IgD-negative memory B cell (primary cell): ENCODE results near the gene EPS8L2. TPM values are rescaled to one million over a fixed set of nuclear protein-coding genes. Genes with fewer than 3 reads are reported as not detected.
A peak's percentile ranks its signal among the peaks of the same experiment; 100 is the strongest.
"Not testable (repeated sequence)": the region's sequence is repeated elsewhere in the genome, so short reads cannot be mapped to it uniquely, and the experiment has no call there.

Experiments used
- H3K27ac Mint-ChIP-seq, 3 donors: one replicate each; pipeline ENCODE4 v1.8.0; 2020 to 2022; ENCODE audit warnings: mild to moderate bottlenecking in 3 of 3, mixed read lengths in 3 of 3, moderate library complexity in 1 of 3
- H3K27me3 Mint-ChIP-seq: one replicate; pipeline ENCODE4 v1.8.0; 2021; ENCODE audit warnings: mixed read lengths
- H3K36me3 Mint-ChIP-seq: one replicate; pipeline ENCODE4 v1.8.0; 2020; ENCODE audit warnings: mild to moderate bottlenecking, mixed read lengths
- H3K4me1 Mint-ChIP-seq, 3 donors: one replicate each; pipeline ENCODE4 v1.8.0; 2020 to 2022; ENCODE audit warnings: mixed read lengths in 3 of 3, mild to moderate bottlenecking in 1 of 3
- H3K4me3 Mint-ChIP-seq, 4 donors: one replicate each; pipeline ENCODE4 v1.8.0; 2020 to 2022; ENCODE audit warnings: mild to moderate bottlenecking in 4 of 4, mixed read lengths in 4 of 4, moderate library complexity in 3 of 4
- H3K9me3 Mint-ChIP-seq, 3 donors: one replicate each; pipeline ENCODE4 v1.8.0; 2020 to 2021; ENCODE audit warnings: mixed read lengths in 3 of 3, mild to moderate bottlenecking in 1 of 3
- polyA plus RNA-seq: library from polyadenylated mRNA; unstranded; fragments of 300-500 nt; fragmentation: Illumina TruSeq; gene quantifications from one replicate; pipeline ENCODE4 v1.2.3, GENCODE V29; 2021

Gene EPS8L2
- polyA plus RNA-seq, 1 donor from 2014 or later: 17.3 TPM

GRCh38 chr11:679271-680207 is 26.5 kb upstream of the EPS8L2 start:
- no peaks in the 10 kb centered on the region for H3K9me3 Mint-ChIP-seq
- peaks cover 20% of the 10 kb centered on the region for H3K36me3 Mint-ChIP-seq
- no peak overlapping the region for H3K4me3 Mint-ChIP-seq
- no peaks in the 10 kb centered on the region for H3K4me1 Mint-ChIP-seq
- H3K27me3 Mint-ChIP-seq: no peaks in the 10 kb centered on the region
- no peak overlapping the region for H3K27ac Mint-ChIP-seq

- no peaks in the 10 kb centered on the region for H3K4me1 Mint-ChIP-seq
- no peaks in the 10 kb centered on the region for H3K27me3 Mint-ChIP-seq
- peaks cover 20% of the 10 kb centered on the region for H3K36me3 Mint-ChIP-seq
- no peaks in the 10 kb centered on the region for H3K9me3 Mint-ChIP-seq
- H3K27ac Mint-ChIP-seq: no peak overlapping the region
- H3K4me3 Mint-ChIP-seq: no peak overlapping the region
Observed at GRCh38 chr11:680476-680875, 25.6 kb upstream of the EPS8L2 start.

- H3K4me1 Mint-ChIP-seq: no peaks in the 10 kb centered on the region
- no peaks in the 10 kb centered on the region for H3K9me3 Mint-ChIP-seq
- no peak overlapping the region for H3K4me3 Mint-ChIP-seq
- no peak overlapping the region for H3K27ac Mint-ChIP-seq
- no peaks in the 10 kb centered on the region for H3K27me3 Mint-ChIP-seq
- peaks cover 20% of the 10 kb centered on the region for H3K36me3 Mint-ChIP-seq
Observed at GRCh38 chr11:680970-681369, 25.1 kb upstream of the EPS8L2 start.

- Mint-ChIP-seq H3K36me3 (peaks cover 25% of the 10 kb centered on the region), H3K4me1 (peaks cover 0 to 5% (median 2%) of the 10 kb centered on the region in 3 donors), H3K27ac (peak overlapping the region in 1 of 3 donors; percentile 25), H3K27me3 (no peaks in the 10 kb centered on the region), H3K9me3 (no peaks in the 10 kb centered on the region), H3K4me3 (no peak overlapping the region)
Observed at GRCh38 chr11:686451-687243, 19.4 kb upstream of the EPS8L2 start.

- H3K4me1 Mint-ChIP-seq: peaks cover 7 to 11% (median 8%) of the 10 kb centered on the region in 3 donors
- H3K27ac Mint-ChIP-seq: no peak overlapping the region
- peaks cover 18% of the 10 kb centered on the region for H3K36me3 Mint-ChIP-seq
- no peak overlapping the region for H3K4me3 Mint-ChIP-seq
- no peaks in the 10 kb centered on the region for H3K9me3 Mint-ChIP-seq
- H3K27me3 Mint-ChIP-seq: no peaks in the 10 kb centered on the region
Observed at GRCh38 chr11:687751-688150, 18.3 kb upstream of the EPS8L2 start.

- H3K4me1 Mint-ChIP-seq: peaks cover 15 to 20% (median 15%) of the 10 kb centered on the region in 3 donors
- no peaks in the 10 kb centered on the region for H3K9me3 Mint-ChIP-seq
- H3K27ac Mint-ChIP-seq: no peak overlapping the region
- H3K4me3 Mint-ChIP-seq: no peak overlapping the region
- H3K36me3 Mint-ChIP-seq: peaks cover 13% of the 10 kb centered on the region
- no peaks in the 10 kb centered on the region for H3K27me3 Mint-ChIP-seq
Observed at GRCh38 chr11:688681-689080, 17.4 kb upstream of the EPS8L2 start.

- no peaks in the 10 kb centered on the region for H3K9me3 Mint-ChIP-seq
- H3K27ac Mint-ChIP-seq: peak overlapping the region in 1 of 3 donors; percentile 10
- peaks cover 7% of the 10 kb centered on the region for H3K36me3 Mint-ChIP-seq
- no peak overlapping the region for H3K4me3 Mint-ChIP-seq
- no peaks in the 10 kb centered on the region for H3K27me3 Mint-ChIP-seq
- H3K4me1 Mint-ChIP-seq: peaks cover 15 to 21% (median 16%) of the 10 kb centered on the region in 3 donors
Observed at GRCh38 chr11:689625-690024, 16.4 kb upstream of the EPS8L2 start.

- not testable (repeated sequence) for H3K4me3 Mint-ChIP-seq, H3K27me3 Mint-ChIP-seq, H3K9me3 Mint-ChIP-seq, H3K27ac Mint-ChIP-seq, H3K36me3 Mint-ChIP-seq
- peaks cover 15 to 24% (median 16%) of the 10 kb centered on the region in 3 donors for H3K4me1 Mint-ChIP-seq
Observed at GRCh38 chr11:690244-690643, 15.8 kb upstream of the EPS8L2 start.

GRCh38 chr11:690738-691633 is 15.0 kb upstream of the EPS8L2 start:
- Mint-ChIP-seq H3K27me3 (no peaks in the 10 kb centered on the region), H3K36me3 (peaks cover 7% of the 10 kb centered on the region), H3K4me1 (peaks cover 15 to 27% (median 16%) of the 10 kb centered on the region in 3 donors), H3K27ac (peak overlapping the region in 2 of 3 donors; percentile 59 to 80), H3K9me3 (no peaks in the 10 kb centered on the region), H3K4me3 (peak overlapping the region in 2 of 4 donors; percentile 34 to 61)

GRCh38 chr11:691710-692590 is 14.1 kb upstream of the EPS8L2 start:
- H3K4me3 Mint-ChIP-seq: peak overlapping the region; percentile 5 to 92 (median 56)
- peaks cover 6% of the 10 kb centered on the region for H3K36me3 Mint-ChIP-seq
- H3K9me3 Mint-ChIP-seq: no peaks in the 10 kb centered on the region
- H3K27ac Mint-ChIP-seq: peak overlapping the region; percentile 23 to 94 (median 64)
- no peaks in the 10 kb centered on the region for H3K27me3 Mint-ChIP-seq
- H3K4me1 Mint-ChIP-seq: peaks cover 19 to 33% (median 21%) of the 10 kb centered on the region in 3 donors

- H3K27me3 Mint-ChIP-seq: no peaks in the 10 kb centered on the region
- peak overlapping the region; percentile 64 to 94 (median 67) for H3K27ac Mint-ChIP-seq
- H3K36me3 Mint-ChIP-seq: no peaks in the 10 kb centered on the region
- peaks cover 27 to 42% (median 28%) of the 10 kb centered on the region in 3 donors for H3K4me1 Mint-ChIP-seq
- no peaks in the 10 kb centered on the region for H3K9me3 Mint-ChIP-seq
- peak overlapping the region; percentile 74 to 92 (median 84) for H3K4me3 Mint-ChIP-seq
Observed at GRCh38 chr11:692824-693414, 13.1 kb upstream of the EPS8L2 start.

GRCh38 chr11:693415-693831 is 12.6 kb upstream of the EPS8L2 start:
- H3K27me3 Mint-ChIP-seq: no peaks in the 10 kb centered on the region
- peaks cover 28 to 43% (median 29%) of the 10 kb centered on the region in 3 donors for H3K4me1 Mint-ChIP-seq
- peak overlapping the region; percentile 64 to 94 (median 67) for H3K27ac Mint-ChIP-seq
- no peaks in the 10 kb centered on the region for H3K36me3 Mint-ChIP-seq
- H3K9me3 Mint-ChIP-seq: no peaks in the 10 kb centered on the region
- peak overlapping the region; percentile 74 to 92 (median 84) for H3K4me3 Mint-ChIP-seq

- H3K4me3 Mint-ChIP-seq: peak overlapping the region; percentile 74 to 92 (median 84)
- no peaks in the 10 kb centered on the region for H3K36me3 Mint-ChIP-seq
- H3K27ac Mint-ChIP-seq: peak overlapping the region in 2 of 3 donors; percentile 64 to 94
- H3K4me1 Mint-ChIP-seq: peaks cover 28 to 43% (median 29%) of the 10 kb centered on the region in 3 donors
- H3K9me3 Mint-ChIP-seq: no peaks in the 10 kb centered on the region
- no peaks in the 10 kb centered on the region for H3K27me3 Mint-ChIP-seq
Observed at GRCh38 chr11:693887-694562, 12.0 kb upstream of the EPS8L2 start.
